Measurements from ENCODE around the gene SLC9A8. TPM values are rescaled to one million over a fixed set of nuclear protein-coding genes. Genes with fewer than 3 reads are reported as not detected.
A peak's percentile ranks its signal among the peaks of the same experiment; 100 is the strongest.

The SLC9A8 gene
- total RNA-seq, 1 experiment from 2014 or later: 7.5 TPM

- H2BK20ac ChIP-seq (ENCODE audit: low read depth, low read length, poor library complexity, severe bottlenecking): no peak overlapping the region
- Mint-ChIP-seq H3K27me3 (ENCODE audit: low read depth) (no peaks in the 10 kb centered on the region), H3K27ac (peak overlapping the region; percentile 53 to 97 (median 69)), H3K36me3 (ENCODE audit: insufficient read depth in 1 of 3, low read depth in 3 of 3) (peaks cover 8 to 20% (median 14%) of the 10 kb centered on the region in 3 experiments; a peak in 6 of 7 replicates), H3K9me3 (no peaks in the 10 kb centered on the region; a peak in 1 of 5 replicates), H3K4me3 (peak overlapping the region in 1 of 2 experiments; percentile 4; a peak in 1 of 5 replicates), H3K4me1 (peaks cover 20 to 23% of the 10 kb centered on the region in 2 experiments)
- no peak overlapping the region for H3K56ac ChIP-seq (ENCODE audit: insufficient read length, low read depth, low read length)
- peaks cover 3% of the 10 kb centered on the region; the same call in 1 of the 2 replicates for H3K4me1 ChIP-seq (ENCODE audit: insufficient read depth, low read length)
- no peaks in the 10 kb centered on the region for H3K79me2 ChIP-seq (ENCODE audit: insufficient read depth, low read length)
- no peak overlapping the region for H2AFZ ChIP-seq (ENCODE audit: low read length)
- no peak overlapping the region for H4K91ac ChIP-seq (ENCODE audit: insufficient read length, low read depth, low read length)
- no peaks in the 10 kb centered on the region for H3K79me1 ChIP-seq (ENCODE audit: insufficient read depth, low read depth, low read length, poor library complexity, severe bottlenecking)
- H3K14ac ChIP-seq (ENCODE audit: insufficient read depth, low read length): no peak overlapping the region; the same call in 1 of the 2 replicates
- no peak overlapping the region for H3K27ac ChIP-seq (ENCODE audit: insufficient read length, low read depth, low read length)
- WGBS (ENCODE audit: extremely low coverage, insufficient read length, low lambda C conversion rate): no CpG with 5 or more reads among the region's 12 CpGs
- H3T11ph ChIP-seq (ENCODE audit: low read length): no peak overlapping the region
- no peak overlapping the region for H3K23ac ChIP-seq (ENCODE audit: insufficient read length, low read depth, low read length)
- no peaks in the 10 kb centered on the region for H4K20me1 ChIP-seq (ENCODE audit: control insufficient read depth, insufficient read depth, insufficient read length)
- no peak overlapping the region for H4K5ac ChIP-seq (ENCODE audit: insufficient read length, low read depth, low read length)
- H3K4me2 ChIP-seq (ENCODE audit: insufficient read depth, insufficient read length, low read length): no peak overlapping the region
- no peak overlapping the region for H3K18ac ChIP-seq (ENCODE audit: insufficient read length, low read depth, low read length)
- no peak overlapping the region for H3K9ac ChIP-seq (ENCODE audit: extremely low read depth, insufficient read length, low read length)
- no peak overlapping the region for H2BK15ac ChIP-seq (ENCODE audit: low read depth, low read length)
- H2AK5ac ChIP-seq (ENCODE audit: insufficient read length, low read length): no peak overlapping the region
- no peak overlapping the region for H3K4ac ChIP-seq (ENCODE audit: low read depth, low read length)
- no peaks in the 10 kb centered on the region for H3K27me3 ChIP-seq (ENCODE audit: insufficient read depth, low read length)
- no peak overlapping the region for H4K8ac ChIP-seq (replicated peaks; ENCODE audit: insufficient read length, low read depth, low read length)
- TF ChIP-seq, protein P1, sequence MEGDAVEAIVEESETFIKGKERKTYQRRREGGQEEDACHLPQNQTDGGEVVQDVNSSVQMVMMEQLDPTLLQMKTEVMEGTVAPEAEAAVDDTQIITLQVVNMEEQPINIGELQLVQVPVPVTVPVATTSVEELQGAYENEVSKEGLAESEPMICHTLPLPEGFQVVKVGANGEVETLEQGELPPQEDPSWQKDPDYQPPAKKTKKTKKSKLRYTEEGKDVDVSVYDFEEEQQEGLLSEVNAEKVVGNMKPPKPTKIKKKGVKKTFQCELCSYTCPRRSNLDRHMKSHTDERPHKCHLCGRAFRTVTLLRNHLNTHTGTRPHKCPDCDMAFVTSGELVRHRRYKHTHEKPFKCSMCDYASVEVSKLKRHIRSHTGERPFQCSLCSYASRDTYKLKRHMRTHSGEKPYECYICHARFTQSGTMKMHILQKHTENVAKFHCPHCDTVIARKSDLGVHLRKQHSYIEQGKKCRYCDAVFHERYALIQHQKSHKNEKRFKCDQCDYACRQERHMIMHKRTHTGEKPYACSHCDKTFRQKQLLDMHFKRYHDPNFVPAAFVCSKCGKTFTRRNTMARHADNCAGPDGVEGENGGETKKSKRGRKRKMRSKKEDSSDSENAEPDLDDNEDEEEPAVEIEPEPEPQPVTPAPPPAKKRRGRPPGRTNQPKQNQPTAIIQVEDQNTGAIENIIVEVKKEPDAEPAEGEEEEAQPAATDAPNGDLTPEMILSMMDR (conservative IDR thresholded peaks at IDR 0.05): no peak
- H3K23me2 ChIP-seq (ENCODE audit: insufficient read length, low read depth, low read length, poor library complexity, severe bottlenecking): no peaks in the 10 kb centered on the region
- H3K9me3 ChIP-seq (ENCODE audit: control insufficient read depth, low read depth, low read length): no peaks in the 10 kb centered on the region
- no peak overlapping the region for H2BK12ac ChIP-seq (ENCODE audit: insufficient read length, low read depth, low read length)
- DNase-seq: no peak
- no peak overlapping the region for H2BK5ac ChIP-seq (ENCODE audit: insufficient read length, low read length)
- no peak overlapping the region for H2BK120ac ChIP-seq (ENCODE audit: low read depth, low read length, poor library complexity, severe bottlenecking)
These were observed 19.4 kb downstream of the SLC9A8 start for GRCh38 chr20:49831770-49832631.

Data from H9 (cell line).